OCI-M2 (cell line): ENCODE measurements around the gene DGUOK.

Experiments used
- DNase-seq: peaks from one replicate; lab custom pipeline; 2025; ENCODE audit not compliant: unreplicated experiment; lab: John Stamatoyannopoulos, UW

DGUOK gene

DNA sequence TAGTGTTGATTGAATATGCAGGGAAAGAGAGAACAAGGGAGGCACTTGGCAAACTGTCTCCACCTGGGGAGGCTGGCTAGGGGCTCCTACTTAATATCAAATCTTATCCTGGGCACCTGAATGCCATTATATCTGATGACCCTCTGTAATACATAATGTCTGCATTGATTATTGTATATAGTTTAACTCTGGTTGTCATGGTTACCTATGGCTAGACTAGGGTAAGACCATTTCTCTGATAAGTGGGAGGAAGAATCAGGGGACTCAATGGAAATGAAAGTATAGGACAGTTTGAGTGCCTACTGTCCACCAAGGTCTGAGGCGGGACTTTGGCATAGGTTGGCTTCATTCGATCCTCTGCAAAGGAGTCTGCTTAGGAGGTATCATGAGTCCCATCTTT is 50.8 kb downstream of the DGUOK start:
- no peak for DNase-seq

DNA sequence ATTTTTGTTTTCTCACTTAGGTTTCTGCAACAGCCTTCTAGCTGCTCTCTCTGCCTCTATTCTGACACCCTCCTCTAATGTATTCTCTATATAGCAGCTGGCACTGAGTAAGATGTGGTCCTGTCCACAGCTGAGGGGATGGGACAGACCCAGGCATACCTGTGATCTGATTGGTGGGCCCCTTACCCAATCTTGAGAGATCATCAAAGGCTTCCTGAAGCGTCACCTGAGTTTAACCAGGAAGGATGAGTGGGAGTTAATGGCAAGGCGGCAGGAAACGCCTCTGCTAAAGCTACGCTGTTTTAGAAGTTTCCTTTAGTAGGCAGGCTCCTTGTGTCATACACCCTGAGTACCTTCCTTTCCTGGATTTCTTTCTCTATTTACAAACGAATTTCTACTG is 52.3 kb downstream of the DGUOK start:
- DNase-seq = no peak

DNA sequence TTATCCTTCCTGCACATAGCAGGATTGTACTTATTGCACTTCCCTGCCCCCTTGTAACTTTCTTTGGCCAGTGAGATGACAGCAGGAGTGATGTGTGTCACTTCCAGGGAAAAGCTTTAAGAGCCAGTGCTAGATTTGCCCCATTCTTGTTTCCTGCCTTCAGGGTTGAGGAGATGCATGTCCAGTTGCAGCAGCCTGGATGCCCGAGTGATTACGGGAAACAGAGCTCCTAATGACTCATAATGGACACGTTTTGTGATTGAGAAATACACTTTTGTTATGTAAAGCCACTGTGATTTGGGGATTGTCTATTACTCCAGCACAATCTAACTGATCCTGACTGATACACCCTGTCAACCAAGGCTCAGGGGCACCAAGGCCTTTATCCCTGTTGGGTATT is 53.0 kb downstream of the DGUOK start:
- no peak for DNase-seq

DNA sequence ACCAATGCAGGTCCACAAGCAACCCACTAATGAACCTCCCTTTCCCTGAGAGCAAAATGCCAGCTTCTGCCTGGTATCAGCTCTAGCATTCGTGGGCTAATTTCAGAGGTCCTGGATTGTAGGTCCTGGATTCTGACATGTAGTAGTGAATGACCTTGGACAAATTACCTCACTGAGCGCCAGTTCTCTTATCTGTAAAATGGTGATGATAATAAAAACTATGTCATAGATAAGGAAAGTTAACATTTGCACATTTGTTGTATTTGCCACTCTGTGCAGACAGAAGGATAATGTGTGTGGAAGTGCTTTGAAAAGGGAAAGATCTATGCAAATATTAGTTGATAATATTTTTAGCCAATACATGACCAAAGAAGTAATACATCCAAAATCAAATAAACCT is 53.9 kb downstream of the DGUOK start:
- no peak for DNase-seq

DNA sequence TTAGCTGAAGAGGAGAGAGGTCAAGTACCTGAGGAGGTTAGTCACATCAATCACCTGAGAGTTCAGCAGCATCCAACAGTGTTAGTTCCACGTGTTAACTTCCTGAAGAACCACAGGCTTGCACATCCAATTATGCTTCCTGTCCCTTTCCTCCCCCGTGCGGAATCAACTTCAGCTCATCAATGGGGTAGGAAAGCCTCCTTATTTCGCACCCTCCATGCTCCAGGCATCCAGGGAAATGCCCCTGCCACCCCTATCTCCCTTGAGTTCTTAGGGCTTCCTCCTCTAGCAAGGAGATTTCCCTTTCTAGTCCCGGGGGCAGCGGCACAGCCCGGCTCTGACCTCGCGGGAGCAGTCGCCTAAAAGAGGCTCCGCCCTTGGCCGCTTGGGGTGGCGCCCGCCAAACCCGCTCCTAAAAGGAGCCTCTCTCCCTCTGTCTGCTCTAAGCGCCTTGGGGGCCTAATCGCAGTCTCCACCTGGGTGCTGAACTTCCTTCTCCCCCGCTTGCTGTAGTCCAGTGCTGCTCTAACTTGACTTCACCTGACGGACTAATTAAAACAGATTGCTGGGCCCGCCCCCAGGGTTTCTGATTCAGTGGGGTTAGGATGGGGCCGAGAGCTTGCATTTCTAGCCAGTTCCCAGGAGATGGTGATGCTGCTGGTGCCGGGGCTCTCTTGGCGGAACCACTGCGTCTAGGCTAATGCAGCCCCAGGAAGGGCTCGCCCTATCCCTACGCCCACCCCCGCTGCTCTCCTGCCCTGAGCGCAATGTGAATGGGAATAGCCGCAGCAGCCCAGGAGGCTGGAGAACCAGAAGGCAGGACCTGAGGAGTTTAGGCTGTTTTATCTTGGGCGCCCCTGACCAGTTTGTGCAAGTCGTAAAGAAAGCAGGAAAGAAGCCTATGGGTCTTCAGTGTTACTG is 54.7 kb downstream of the DGUOK start:
- DNase-seq = no peak

DNA sequence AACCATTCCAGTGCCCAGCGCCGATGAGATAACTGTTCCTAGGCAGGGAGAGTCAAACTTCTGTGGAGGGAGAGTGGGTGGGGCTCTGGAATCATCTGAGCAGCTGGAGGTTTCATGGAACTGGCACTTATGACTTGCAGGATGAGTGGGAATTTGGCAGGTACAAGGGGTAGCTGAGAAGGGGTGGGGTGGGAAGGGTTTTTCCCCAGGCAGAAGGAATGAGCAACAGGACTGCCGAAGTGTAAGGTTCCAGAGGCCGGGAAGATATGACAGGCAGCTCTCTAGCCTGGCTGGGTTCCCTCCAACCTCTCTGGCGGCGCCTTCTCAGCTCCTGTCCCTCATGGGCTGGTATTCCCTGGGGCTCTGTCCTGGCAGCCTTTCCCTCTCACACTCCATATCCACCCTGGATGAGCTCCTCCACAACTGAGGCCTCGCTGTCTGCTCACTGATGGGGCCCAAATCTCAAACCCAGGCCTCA is 55.5 kb downstream of the DGUOK start:
- DNase-seq = no peak

DNA sequence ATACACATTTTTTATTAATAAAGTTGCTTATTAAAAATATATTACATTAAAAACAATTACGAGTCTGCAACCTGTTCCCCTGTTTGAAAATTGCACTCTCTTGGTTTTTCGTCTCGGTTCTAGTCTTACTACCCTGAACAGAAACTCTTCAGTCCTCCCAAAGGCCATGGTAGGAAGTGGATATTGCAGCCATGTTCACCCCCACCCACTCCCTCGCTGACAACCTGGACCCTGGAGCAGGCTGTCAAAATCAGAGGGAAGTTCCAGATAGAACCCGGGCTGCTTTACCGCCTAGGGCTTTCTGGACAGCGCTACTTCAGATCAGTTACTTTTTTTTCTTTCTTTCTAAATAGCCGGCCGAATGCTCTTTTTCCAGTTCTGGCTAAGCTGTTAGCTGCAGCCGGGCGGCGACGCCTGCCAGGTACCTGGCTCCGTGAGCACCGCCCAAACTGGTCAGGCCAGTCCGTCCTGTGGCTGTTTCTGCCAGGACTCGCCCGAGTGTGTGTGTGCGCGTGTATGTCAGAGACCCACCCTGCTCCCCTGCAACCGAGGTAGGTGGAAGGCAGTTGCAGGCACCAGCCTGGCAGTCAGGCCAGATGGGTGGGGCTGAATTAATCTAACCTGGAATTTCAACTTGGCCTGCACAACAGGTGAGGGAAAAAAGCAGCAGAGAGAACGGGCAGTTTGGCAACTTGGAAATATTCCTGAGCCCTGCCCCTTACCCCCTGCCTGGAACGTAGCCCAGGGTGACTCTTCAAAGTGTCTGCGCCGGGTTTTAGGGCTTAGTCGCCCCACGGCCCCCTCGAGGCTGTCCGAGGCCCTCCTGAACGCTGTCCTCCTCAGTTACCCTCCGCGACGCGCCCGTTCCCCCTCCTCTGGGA is 56.9 kb downstream of the DGUOK start:
- DNase-seq = peak; percentile 30

DNA sequence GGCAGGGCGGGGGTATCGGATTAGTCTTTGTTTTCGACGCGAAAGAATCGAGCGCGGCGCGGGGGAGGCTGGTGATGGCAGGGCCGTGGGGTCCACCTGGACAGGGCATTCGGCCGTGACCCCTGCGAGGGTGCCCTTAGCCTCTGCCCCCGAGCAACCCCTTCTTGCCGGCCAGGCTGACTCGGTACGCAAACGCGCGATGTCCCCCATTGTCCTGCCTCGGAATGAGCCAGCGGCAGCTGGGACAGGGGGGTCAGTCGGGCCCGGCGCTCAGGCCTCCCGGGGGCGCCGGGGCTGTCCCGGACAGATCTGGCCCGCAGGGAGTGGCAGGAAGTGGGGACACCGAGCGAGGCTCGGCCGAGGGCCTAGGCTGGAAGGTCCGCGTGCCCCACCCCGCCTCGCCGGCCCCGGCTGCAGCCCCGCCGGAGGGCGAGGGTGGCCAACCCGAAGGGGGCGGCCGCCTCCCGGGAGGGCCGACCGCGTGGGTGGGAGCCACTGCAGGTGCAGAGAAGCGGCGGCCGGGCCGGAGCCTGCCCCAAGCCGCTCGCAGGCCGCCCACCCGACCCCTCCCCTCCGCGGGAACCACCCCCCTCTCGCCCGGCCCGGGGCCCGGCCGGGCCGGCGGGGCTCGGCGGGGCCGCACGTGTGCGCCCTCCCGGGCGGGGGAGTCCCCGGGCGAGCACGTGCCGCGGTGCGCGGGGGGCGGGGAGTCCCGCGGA is 57.7 kb downstream of the DGUOK start, which contains the start of gene TET3:
TET3 (plus strand) TSS at position 708 of the 719 bp plus-strand sequence. CDS start 1,494 bp downstream, outside the sequence.
- DNase-seq = no peak

DNA sequence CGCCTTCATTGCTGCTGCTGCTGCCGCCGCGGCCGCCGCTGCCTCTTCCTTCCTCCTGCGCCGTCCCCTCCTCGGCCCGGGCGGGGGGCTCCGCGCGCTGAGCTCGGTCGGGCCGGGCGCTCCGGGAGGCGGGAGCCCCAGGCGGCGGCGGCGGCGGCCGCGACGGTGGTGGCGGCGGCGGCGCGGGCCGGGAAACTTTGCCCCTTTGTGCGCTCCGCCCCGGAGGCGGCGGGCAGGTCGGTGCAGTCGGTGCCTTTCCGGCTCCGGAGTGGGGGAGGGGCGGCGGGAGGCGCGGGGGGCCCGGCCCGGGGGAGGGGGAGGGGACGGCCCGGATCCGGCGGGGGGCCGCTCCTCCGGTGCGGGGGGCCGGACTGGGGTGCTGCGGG is 58.2 kb downstream of the DGUOK start:
- DNase-seq = no peak

DNA sequence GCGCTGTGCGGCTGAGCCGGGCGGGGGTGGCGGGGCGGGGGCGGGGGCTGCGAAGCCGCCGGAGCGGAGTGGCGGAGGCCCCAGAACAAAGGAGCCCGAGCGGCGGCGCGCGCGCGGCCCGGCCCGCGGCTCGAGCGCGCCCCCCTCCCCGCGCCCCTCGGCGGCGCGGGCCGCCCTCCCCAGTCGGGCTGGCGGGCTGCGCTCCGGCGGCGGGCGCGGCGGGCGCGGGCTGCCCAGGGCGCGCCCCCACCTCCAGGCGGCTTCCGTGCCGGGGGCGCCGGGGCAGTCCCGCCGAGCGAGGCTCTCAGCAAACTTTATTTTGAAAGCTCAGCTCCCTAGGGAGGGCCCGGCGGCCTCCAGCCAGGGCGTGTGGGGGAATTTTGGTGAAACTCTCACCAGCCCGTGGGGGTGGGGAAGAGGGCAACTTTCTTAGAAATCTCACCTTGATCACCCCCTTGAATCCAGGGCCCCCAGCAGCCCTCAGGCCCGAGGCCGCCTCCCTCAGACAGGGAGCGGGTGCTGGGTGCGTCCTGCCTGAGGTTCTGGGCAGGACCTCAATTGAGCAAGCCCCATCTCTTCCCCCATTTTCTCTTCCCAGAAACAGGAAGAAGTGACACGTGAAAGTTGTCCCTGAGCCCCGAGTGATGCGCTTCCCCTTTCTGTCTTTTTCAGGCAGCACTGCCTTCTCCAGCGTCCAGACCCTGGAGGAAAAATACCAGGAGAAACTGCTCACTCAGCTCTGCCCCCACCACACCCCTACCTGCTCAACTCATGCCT is 58.8 kb downstream of the DGUOK start:
- DNase-seq = no peak

DNA sequence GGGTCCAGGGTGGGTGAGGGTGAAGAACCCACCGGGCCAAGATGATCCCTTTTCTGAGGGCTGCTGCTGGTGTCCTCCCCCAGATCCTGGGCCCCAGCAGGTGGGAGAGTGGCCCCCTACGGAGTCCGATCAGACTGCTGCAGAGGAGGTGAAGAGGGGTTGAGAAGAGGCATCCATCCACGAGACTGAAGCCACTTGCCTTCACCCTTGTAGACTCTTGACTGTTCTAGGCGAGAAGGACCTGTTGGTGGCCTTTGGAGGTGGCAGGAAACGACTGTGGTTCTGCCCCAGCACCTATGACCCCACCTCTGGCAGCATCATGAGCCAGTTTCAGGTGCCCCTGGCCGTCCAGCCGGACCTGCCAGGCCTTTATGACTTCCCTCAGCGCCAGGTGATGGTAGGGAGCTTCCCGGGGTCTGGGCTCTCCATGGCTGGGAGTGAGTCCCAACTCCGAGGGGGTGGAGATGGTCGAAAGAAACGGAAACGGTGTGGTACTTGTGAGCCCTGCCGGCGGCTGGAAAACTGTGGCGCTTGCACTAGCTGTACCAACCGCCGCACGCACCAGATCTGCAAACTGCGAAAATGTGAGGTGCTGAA is 59.5 kb downstream of the DGUOK start:
- no peak for DNase-seq

DNA sequence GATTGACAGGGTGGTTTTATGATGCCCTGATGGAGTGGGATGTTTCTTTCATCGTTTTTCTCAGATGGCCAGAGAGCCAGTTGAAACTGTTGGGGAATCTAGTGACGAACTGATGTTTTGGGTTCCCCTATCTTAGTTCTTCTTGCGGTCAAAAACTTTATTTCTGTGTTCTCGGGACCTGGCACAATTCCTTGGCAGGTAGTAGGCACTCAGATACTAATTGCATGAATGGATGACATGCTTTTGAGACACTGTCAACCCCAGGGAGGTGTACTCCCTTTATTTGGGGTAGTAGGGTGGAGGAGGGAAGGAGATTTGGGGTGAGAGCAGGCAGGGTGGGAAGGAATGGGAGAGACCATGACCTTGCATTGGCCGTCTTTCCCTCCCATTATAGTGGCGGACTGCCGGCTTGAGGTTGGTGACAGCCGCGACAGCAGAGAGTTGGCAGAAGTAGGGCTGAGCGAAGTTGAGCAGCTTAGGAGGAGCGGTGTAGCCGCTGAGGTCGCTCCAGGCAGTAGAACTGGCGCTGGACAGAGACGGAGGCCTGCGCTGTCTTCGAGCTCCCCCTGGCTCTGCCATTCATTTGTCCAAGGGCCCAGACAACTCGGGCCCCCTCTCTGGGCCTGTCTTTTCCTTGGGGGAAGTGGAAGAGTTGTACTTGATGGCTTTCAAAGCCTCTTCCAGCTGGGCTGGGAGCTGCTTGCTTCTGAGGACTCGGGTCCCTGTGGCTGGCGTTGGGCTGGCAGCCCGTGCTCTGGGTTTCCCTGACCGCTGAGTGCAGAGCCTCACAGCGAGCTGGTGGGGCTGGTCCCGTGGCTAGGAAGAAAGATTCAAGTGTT is 60.6 kb downstream of the DGUOK start:
- DNase-seq = no peak

DNA sequence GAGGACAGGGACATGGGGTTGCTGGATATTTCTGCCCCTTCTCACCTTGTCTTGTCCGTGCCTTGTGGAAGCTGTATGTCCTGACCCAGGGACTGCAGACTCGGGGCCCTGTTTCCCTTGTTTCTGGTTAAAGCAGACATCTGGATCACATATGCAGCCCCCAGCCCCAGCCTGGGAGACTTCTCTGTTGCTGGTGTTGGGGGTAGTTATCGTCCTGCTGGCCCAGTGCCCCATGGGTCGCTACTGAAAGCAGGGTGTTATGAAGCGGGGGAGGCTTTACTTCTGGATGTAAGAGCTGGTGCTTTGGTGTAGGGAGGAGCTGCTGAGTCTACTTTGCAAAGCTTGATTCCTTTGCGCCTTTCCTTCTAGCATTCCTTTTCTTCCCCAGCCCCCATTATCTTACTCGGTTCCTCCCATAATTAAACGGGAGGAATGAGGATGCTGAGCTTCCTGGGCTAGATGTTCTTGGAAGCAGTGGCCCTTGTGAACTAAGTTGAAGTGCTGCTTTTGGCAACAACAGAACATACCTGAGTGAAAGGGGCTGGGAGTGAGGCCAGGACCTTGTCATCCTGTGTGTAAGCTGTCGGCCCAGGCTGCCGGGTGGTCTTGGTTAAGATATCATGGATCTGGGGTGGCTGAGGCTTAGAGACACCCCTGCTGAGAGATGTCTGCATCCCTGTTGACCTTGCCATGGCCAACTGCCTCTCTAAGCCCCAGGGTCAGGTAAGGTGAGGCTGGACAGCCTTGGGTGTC is 61.4 kb downstream of the DGUOK start:
- no peak for DNase-seq

DNA sequence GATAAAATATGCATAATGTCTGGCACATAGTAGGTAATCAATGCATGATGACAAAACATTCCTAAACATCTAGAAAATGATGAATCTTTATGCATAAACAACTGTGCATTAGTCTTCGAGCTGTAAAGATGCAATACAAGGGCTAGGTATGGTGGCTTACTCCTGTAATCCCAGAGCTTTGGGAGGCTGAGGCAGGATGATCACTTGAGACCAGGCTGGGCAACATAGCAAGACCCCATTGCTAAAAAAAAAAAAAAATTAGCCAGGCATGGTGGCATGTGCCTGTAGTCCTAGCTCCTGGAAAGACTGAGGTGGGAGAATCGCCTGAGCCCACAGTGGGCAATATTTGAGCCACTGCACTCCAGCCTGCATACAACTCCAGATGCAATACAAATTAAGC is 63.3 kb downstream of the DGUOK start:
- DNase-seq = no peak

DNA sequence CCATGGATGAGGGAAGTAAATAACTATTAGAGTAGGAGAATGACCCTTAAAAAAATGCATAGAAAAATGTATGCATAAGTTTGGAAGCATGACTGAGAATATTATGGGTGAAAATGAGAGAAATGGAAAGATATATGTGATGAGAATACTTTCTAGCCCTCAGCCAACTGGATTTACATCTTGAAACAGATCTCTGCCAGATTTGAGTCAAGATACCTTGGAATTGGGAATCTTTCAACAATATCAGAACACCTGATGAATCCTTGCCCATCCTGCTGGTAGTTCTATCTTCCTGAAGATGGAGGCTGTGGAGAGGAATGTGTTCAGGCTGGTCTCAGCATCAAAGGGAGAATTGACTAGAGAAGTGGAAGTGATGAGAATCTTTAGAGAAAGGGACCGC is 63.9 kb downstream of the DGUOK start:
- DNase-seq = no peak

DNA sequence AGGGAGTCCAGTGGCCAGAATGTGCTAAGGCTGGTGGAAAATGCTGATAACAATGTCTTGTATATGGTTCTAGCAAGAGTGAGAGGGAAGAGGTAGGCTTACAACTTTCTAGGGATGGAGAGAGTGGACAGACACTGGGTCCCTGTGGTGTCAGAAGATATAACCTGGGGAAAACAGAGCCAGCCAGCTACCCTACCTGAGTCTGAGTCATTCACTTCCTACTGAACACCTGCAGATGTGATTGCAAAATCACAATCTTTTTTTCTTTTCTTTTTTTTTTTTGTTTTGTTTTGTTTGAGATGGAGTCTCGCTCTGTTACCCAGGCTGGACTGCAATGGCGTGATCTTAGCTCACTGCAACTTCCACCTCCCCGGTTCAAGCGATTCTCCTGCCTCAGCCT is 65.4 kb downstream of the DGUOK start:
- no peak for DNase-seq

DNA sequence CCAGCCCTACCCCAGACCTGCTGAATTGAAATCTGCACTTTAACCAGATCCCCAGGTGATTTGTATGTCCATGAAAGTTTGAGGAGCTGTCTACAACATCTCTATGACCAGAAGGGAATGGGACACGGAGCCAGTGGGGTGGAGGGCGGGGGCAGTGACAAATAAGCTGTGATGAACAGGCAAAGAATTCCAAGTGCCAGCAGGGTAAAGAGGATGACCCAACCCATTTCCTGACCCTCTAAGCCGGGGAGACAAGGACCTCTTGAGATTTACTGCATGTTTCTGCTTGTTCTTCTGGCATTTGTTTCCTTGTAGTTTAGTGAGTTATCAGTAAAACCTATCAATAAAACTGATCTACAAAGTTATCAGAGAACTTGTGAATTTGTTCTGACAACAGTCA is 66.7 kb downstream of the DGUOK start:
- DNase-seq = no peak

DNA sequence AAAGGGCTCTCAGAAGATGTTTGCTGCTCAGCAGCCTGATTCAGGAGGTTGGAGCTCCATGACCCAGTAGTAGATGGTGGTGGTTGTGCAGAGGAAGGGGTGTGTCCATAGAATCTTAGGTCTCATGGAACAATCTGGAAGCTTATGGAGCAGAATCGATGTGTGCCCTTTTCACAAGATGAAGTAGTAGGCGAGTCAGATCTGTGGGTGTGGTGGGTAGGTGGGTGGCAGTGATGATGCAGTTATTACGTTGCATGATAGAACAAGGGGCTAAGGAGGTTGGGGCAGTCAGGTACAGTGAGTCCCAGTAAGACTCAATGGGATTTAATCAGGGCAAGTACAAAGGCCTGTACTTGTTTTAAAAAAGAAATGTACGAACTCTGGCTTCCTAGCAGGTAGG is 67.1 kb downstream of the DGUOK start:
- DNase-seq = no peak
